ENCODE results near the gene LIN28A.
"Not testable (repeated sequence)": the region's sequence is repeated elsewhere in the genome, so short reads cannot be mapped to it uniquely, and the experiment has no call there.

DNA sequence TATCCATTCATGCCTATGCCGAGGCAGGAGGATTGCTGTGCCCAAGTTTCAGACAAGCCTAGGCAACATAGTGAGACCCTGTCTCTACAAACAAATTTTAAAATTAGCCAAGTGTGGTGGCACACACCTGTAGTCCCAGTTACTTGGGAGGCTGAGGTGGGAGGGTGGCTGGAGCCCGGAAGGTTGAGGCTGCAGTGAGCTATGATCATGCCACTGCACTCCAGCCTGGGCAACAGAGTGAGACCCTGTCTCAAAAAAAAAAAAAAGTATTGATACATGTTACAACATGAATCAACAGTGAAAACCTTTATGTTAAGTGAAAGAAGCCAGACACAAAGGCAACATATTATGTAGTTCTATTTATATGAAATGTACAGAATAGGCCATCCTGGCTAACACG lies 25.6 kb upstream of the LIN28A start:
- TF ChIP-seq, protein P1, sequence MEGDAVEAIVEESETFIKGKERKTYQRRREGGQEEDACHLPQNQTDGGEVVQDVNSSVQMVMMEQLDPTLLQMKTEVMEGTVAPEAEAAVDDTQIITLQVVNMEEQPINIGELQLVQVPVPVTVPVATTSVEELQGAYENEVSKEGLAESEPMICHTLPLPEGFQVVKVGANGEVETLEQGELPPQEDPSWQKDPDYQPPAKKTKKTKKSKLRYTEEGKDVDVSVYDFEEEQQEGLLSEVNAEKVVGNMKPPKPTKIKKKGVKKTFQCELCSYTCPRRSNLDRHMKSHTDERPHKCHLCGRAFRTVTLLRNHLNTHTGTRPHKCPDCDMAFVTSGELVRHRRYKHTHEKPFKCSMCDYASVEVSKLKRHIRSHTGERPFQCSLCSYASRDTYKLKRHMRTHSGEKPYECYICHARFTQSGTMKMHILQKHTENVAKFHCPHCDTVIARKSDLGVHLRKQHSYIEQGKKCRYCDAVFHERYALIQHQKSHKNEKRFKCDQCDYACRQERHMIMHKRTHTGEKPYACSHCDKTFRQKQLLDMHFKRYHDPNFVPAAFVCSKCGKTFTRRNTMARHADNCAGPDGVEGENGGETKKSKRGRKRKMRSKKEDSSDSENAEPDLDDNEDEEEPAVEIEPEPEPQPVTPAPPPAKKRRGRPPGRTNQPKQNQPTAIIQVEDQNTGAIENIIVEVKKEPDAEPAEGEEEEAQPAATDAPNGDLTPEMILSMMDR (IDR thresholded peaks at IDR 0.05), result not testable (repeated sequence)
- TF ChIP-seq POLR2A (IDR thresholded peaks at IDR 0.05), result not testable (repeated sequence)

Data from Peyer's patch (tissue), 4 donors.